Epithelial cell of esophagus (primary cell): ENCODE measurements around the gene ADARB2.
"Not testable (repeated sequence)": the region's sequence is repeated elsewhere in the genome, so short reads cannot be mapped to it uniquely, and the experiment has no call there.

ENCODE experiments used
- DNase-seq: peaks from one replicate; pipeline ENCODE4 v3.0.0; 2010; ENCODE audit warnings: low read depth
- H3K4me3 ChIP-seq: 2 replicates; pipeline ENCODE4 v1.5.1; 2011; ENCODE audit warnings: mild to moderate bottlenecking, low read length, control low read depth
- TF ChIP-seq, protein P1 (sequence below): IDR thresholded peaks from 2 replicates; pipeline ENCODE4 v1.5.1; 2011; ENCODE audit warnings: low read depth, mild to moderate bottlenecking, low read length, control low read depth, inconsistent platforms; ENCODE audit not compliant: insufficient read depth; ENCODE audit errors: missing control alignments

The ADARB2 gene

DNA sequence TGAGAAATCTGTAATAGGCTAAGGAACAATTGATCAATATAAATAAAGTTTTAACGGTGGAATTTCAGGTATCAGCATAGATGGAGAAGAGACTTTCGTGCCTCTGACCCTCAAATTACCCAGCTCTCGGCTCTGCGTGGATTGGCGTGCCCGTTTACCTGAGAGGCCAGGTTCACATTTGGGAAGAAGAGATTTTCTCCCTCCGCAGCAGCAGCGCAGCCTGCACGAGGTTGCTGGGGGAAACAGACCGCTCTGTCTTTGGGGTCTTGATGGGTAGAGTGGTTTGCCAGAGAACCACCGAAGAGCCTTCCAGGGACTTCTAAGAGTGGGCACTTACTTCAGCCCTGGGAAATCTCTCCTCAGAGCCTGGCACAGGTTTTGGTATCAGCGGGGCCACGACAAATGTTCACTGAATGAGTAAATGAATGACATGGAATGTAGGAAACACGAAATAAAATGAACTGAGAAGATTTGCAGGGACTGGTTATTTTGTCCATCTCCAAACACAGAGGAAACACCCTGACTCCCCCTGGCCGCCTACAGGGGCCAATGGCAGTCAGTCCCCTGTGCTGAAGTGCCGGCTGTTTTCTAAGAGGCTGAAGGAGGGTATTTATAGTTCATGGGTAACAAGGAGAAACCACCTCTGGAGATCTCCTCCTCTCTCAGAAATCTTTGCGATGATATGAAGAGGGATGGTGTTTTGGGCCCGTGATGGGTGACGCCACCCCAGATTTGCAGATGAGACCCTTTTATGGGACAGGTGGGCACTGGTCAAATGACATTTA lies 338.5 kb downstream of the ADARB2 start:
- no peak for DNase-seq
- TF ChIP-seq, protein P1, sequence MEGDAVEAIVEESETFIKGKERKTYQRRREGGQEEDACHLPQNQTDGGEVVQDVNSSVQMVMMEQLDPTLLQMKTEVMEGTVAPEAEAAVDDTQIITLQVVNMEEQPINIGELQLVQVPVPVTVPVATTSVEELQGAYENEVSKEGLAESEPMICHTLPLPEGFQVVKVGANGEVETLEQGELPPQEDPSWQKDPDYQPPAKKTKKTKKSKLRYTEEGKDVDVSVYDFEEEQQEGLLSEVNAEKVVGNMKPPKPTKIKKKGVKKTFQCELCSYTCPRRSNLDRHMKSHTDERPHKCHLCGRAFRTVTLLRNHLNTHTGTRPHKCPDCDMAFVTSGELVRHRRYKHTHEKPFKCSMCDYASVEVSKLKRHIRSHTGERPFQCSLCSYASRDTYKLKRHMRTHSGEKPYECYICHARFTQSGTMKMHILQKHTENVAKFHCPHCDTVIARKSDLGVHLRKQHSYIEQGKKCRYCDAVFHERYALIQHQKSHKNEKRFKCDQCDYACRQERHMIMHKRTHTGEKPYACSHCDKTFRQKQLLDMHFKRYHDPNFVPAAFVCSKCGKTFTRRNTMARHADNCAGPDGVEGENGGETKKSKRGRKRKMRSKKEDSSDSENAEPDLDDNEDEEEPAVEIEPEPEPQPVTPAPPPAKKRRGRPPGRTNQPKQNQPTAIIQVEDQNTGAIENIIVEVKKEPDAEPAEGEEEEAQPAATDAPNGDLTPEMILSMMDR: no peak
- no peak overlapping the region for H3K4me3 ChIP-seq

DNA sequence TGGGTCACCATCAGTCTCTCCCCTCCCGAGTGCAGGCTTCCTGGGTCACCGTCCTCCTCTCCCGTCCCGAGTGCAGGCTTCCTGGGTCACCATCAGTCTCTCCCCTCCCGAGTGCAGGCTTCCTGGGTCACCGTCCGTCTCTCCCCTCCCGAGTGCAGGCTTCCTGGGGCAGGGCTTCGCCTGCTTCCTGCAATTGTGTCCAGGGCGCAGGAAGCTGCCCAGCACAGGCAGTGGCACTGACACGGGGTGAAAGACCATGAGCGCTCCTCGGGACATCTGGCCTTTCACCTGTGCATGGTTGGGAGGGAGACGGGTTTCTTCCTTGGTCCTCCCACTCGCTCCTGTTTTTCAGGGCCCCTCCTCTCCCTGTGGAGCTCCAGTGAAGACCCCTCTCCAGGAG lies 339.2 kb downstream of the ADARB2 start:
- H3K4me3 ChIP-seq, DNase-seq: not testable (repeated sequence)

DNA sequence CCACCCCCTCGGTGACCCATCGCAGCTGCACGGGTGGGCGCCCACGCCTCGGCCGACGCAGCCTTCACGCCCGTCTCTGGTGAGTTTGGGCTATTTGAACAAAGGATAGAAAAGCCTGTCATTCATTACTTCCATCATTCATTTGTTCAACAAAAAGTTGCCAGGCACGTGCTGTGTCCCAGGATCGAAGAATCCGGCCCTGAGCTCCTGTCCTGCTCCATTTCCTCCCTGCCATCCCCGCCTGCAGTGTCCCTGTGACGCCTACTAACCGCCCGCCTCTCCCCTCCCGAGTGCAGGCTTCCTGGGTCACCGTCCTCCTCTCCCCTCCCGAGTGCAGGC lies 341.1 kb downstream of the ADARB2 start:
- H3K4me3 ChIP-seq: no peak overlapping the region
- TF ChIP-seq, protein P1: no peak
- DNase-seq: no peak

DNA sequence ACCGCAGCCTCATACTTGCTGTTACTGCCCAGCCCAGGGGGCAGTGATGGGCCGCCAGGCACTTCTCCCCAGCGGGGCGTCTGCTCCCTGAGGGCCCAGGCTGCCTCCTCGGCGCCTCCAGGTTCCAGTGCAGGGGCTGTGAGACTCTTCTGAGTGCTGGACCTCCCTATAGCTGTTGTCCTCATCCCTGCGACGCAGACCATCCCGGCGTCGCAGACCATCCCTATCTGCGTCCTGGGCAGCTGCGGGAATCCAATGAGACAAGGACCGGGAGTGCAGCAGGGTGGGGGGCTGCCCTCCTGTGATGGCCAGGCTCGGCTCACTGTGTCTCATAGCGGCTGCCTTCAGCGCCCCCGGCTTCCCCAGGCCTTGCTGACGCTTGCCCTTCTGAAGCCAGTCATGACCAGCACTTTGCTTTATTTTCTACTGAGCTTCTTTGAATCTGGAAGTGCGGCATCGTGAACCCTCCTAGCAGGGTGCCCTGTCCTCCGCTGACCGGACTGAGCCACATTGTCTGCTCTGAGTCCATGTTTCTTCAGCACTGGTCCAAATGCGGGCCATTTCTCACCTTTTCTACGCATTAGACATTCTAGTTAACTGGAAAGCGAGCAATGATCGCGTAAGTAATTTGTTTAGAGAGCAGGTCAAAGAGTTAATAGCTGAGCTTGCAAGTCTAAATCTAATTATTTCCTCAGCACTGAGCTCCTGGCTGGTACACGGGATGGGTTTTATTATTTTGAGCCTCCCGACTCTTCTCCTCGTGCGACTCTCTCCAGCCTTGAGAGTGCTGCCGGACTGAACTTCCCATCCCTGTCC lies 341.6 kb downstream of the ADARB2 start:
- no peak for DNase-seq
- no peak overlapping the region for H3K4me3 ChIP-seq
- TF ChIP-seq, protein P1: no peak

DNA sequence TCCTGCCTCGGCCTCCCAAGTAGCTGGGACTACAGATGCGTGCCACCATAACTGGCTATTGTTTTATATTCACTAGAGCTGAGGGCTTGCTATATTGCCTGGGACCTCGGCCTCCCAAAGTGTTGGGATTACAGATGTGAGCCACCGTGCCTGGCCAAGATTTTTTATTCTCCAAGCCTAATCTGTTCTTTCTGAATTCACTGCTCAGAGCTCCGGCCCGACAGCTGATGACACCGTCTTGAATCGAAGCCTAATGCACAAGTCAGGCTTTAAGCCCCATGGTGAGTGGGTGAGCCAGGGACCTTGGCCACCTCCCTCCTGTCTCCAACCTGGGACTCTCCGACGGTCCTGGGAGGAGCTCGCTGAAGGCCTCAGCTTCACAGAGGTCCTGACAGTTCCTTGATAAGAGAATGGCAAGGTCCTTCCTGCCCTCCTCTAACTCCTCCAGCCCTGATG lies 342.3 kb downstream of the ADARB2 start:
- no peak overlapping the region for H3K4me3 ChIP-seq
- no peak for DNase-seq
- TF ChIP-seq, protein P1: no peak

DNA sequence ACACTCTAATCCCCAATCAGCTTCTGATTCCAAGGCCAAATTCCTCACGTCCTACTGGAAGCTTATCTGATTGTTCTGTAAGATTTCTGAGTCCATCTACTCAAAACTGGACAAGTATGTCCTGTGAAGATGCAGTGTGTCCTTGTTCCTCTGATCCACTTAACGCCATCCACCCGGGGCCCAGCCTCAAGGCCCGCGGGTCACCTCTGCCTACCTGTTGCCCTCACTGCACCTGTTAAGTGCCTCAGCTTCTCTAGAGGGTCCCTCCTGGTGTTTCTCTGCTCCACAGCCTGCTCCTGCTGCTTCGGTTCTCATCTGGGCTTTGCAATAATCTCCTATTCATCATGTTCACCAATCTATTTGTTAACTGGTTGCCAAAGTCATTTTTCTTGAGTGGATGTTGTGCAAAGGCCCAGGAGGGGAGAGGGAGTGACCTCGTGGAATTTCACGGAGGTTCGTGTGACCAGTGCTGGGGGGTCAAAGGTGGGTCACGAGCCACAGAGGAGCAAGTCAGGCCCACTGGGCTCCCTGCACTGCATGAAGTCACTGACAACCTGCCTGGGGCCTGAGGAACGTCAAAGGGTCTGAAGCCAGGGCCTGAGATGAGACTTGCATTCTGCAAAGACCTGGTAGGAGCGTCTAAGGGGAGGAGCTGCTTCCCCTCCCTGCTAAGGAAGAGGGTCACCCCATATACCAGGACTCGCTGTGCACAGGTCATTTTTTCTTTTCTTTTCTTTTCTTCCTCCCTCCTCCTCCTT lies 343.0 kb downstream of the ADARB2 start:
- H3K4me3 ChIP-seq: no peak overlapping the region
- DNase-seq: no peak
- TF ChIP-seq, protein P1: no peak

DNA sequence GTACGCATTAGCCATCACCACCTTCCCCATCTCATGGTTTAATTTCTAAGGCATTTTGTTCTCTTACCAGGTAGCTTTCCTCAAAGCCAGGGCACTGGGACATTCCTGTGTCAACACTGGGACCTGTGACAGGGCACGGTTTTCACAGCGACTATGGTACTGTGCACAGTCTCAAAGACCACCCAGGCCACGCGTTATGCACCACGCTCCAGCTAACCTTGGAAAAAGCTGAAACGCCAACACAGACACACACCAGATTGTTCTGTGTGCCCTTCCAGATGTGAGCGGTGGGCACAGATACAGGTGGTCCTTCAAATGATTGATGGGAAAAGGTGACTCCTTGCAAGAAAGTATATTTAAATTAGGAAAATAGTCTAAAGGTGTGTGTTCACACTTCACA lies 343.8 kb downstream of the ADARB2 start:
- H3K4me3 ChIP-seq: no peak overlapping the region
- TF ChIP-seq, protein P1: no peak
- DNase-seq: no peak
